Right lung (tissue), 5 donors: ENCODE measurements around the gene NOXA1. TPM values are rescaled to one million over a fixed set of nuclear protein-coding genes. Genes with fewer than 3 reads are reported as not detected.
"Not testable (repeated sequence)": the region's sequence is repeated elsewhere in the genome, so short reads cannot be mapped to it uniquely, and the experiment has no call there.

Experiments
- DNase-seq, 2 donors: peaks; one replicate each; pipeline ENCODE4 v3.0.0-alpha.2; 2013
- polyA plus RNA-seq, 5 donors: library from polyadenylated mRNA; unstranded; fragments of 120-200 nt; gene quantifications; one replicate each; pipeline versions ENCODE4 v1.2.1 to v1.2.3, GENCODE V29; 2013; ENCODE audit warnings: inconsistent platforms in 1 of 5, low replicate concordance in 1 of 5; ENCODE audit not compliant: insufficient read length in 5 of 5, insufficient read depth in 1 of 5

The NOXA1 gene
- polyA plus RNA-seq, 5 donors: 3.9 to 8.4 (median 6.9) TPM

- DNase-seq: no peak
These were observed 14.7 kb downstream of the NOXA1 start for GRCh38 chr9:137437691-137438590.

- DNase-seq: no peak
These were observed 15.5 kb downstream of the NOXA1 start for GRCh38 chr9:137438591-137439157.

- no peak for DNase-seq
These were observed 16.0 kb downstream of the NOXA1 start for GRCh38 chr9:137439158-137439714.

- DNase-seq: no peak
These were observed 18.2 kb downstream of the NOXA1 start, which contains the start of gene ENTPD8 for GRCh38 chr9:137441289-137441934. Gene ENTPD8, minus strand, starts transcription at chr9:137441357. Its CDS starts 3,072 bp downstream, at chr9:137438285.

GRCh38 chr9:137441935-137442321, 18.7 kb downstream of the NOXA1 start:
- no peak for DNase-seq

- no peak for DNase-seq
These were observed 21.1 kb downstream of the NOXA1 start for GRCh38 chr9:137444106-137444790.

GRCh38 chr9:137445275-137445807, 22.1 kb downstream of the NOXA1 start:
- peak in 1 of 2 donors; percentile 43 for DNase-seq

GRCh38 chr9:137445930-137446431, 22.8 kb downstream of the NOXA1 start:
- DNase-seq: no peak

- DNase-seq: no peak
These were observed 23.8 kb downstream of the NOXA1 start for GRCh38 chr9:137446851-137447471.

GRCh38 chr9:137447722-137448601, 24.8 kb downstream of the NOXA1 start:
- DNase-seq: no peak

GRCh38 chr9:137448602-137448962, 25.4 kb downstream of the NOXA1 start:
- DNase-seq: no peak

GRCh38 chr9:137449081-137449844, 26.1 kb downstream of the NOXA1 start:
- DNase-seq: no peak

- DNase-seq: no peak
These were observed 26.8 kb downstream of the NOXA1 start for GRCh38 chr9:137449931-137450538.

GRCh38 chr9:137450539-137451222, 27.5 kb downstream of the NOXA1 start:
- not testable (repeated sequence) for DNase-seq

GRCh38 chr9:137451264-137452005, 28.2 kb downstream of the NOXA1 start:
- not testable (repeated sequence) for DNase-seq

GRCh38 chr9:137452006-137452760, 29.0 kb downstream of the NOXA1 start:
- no peak for DNase-seq
